Measurements from ENCODE around the gene ABCB1.

GRCh38 chr7:87590578-87590977, 10.1 kb downstream of the ABCB1 start:
- TF ChIP-seq CTCF (IDR thresholded peaks at IDR 0.05) (no peak), POLR2A (IDR thresholded peaks at IDR 0.05) (no peak)

Measured in adrenal gland (tissue), 5 donors.